ENCODE measurements around the gene COL6A5.
"Not testable (repeated sequence)": the region's sequence is repeated elsewhere in the genome, so short reads cannot be mapped to it uniquely, and the experiment has no call there.

Gene COL6A5, protein sequence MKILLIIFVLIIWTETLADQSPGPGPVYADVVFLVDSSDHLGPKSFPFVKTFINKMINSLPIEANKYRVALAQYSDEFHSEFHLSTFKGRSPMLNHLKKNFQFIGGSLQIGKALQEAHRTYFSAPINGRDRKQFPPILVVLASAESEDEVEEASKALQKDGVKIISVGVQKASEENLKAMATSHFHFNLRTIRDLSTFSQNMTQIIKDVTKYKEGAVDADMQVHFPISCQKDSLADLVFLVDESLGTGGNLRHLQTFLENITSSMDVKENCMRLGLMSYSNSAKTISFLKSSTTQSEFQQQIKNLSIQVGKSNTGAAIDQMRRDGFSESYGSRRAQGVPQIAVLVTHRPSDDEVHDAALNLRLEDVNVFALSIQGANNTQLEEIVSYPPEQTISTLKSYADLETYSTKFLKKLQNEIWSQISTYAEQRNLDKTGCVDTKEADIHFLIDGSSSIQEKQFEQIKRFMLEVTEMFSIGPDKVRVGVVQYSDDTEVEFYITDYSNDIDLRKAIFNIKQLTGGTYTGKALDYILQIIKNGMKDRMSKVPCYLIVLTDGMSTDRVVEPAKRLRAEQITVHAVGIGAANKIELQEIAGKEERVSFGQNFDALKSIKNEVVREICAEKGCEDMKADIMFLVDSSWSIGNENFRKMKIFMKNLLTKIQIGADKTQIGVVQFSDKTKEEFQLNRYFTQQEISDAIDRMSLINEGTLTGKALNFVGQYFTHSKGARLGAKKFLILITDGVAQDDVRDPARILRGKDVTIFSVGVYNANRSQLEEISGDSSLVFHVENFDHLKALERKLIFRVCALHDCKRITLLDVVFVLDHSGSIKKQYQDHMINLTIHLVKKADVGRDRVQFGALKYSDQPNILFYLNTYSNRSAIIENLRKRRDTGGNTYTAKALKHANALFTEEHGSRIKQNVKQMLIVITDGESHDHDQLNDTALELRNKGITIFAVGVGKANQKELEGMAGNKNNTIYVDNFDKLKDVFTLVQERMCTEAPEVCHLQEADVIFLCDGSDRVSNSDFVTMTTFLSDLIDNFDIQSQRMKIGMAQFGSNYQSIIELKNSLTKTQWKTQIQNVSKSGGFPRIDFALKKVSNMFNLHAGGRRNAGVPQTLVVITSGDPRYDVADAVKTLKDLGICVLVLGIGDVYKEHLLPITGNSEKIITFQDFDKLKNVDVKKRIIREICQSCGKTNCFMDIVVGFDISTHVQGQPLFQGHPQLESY (N-terminal part only)

DNA sequence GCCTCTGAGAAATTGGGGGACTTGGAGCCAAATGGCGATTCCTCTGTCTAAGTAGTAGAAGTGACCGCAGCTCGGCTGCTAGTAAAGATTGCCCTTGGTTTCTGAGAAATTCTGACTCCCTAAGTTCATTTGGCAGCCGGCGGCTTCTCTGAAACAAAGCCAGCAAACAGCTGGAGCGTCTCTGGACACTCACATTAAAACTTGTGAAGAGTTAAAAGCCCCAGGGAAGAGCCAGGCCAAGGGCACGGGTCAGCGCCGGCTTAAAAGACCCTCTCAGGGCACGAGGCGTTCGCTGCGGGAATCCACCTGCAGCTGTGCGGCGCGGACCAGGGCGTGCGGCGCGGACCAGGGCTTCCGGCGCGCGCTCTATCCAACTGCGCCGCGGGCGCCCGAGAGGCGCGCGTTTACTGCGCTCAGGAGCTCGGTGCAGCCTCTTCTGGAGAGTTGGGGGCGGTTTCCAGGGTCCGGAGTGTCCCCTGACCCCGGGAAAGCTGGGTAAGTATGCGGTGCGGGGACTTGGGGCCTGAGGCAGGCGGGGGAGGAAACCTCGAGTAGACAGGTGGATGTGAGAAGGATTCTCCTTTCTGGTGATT, at the start of gene COL6A5:
Gene COL6A5 (plus strand): TSS at position 186 of the 593 bp plus-strand sequence. CDS start 27,967 bp downstream, outside the sequence.
- no peak for DNase-seq (ENCODE audit: low read depth)

DNA sequence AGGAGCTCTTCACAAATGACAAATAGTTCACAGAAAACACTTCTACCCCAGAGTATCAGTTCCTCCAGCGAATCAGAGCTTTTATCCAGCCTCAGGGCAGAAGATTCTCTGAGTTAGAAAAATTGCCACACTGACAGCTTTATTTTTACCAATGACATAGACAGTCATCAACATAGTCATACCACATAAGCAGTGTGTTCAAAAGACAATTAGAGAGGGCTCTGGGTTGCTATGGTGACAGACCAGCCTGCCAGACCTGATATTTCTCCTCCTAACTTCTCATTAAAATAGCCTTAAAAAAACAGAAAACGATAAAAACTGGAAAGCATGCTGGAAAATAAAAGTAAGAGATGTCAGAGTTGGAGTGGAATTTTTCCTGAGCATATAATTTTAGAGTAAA, 45.9 kb upstream of the COL6A5 start:
- no peak for DNase-seq (ENCODE audit: low read depth)

DNA sequence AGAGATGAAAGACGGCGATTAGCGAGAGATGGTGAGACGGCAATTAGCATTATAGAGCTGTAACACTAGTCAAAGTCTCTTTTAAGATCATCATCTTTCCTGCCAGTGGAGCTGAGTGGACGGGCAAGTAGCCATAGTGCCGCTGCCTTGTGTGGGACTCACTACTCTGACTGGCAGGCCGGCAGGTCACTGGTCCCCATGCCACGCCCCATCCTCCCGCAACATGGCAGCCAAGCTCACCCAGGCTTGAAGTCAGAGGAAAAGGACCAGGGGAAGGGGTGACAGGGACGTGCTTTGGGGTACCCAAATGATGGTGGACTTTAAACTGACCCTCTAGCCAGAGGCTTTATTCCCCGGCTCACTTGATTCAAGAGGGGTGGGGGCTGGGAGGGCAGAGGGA, 44.6 kb upstream of the COL6A5 start:
- no peak for DNase-seq (ENCODE audit: low read depth)

DNA sequence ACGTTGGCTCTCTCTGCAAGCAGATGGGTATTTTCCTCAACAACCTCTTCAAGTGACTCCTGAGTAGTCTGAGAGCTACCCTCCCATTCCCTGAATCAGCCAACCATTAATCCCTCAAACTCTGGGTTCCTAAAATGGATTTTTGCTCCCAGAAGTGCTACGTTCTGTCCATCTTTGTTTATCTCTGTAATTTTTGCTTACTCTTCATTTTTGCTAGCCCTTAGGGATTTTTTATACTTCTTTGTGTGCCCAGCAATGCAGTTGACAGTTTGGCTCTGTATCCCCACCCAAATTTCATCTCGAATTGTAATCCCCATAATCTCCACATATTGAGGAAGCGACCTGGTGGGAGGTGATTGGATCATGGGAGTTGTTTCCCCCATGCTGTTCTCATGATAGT, 35.4 kb upstream of the COL6A5 start:
- DNase-seq (ENCODE audit: low read depth): no peak

DNA sequence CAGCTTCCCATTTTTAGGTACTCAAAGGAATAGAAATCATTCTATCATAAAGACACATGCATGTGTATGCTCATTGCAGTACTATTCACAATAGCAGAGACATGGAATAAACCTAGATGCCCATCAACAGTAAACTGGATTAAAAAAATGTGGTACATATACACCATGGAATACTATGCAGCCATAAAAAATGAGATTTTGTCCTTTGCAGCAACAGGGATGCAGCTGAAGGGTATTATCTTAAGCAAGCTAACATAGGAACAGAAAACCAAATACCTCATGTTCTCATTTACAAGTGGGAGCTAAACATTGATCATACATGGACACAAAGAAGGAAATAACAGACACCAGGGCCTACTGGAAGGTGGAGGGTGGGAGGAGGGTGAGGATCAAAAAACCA, 33.1 kb upstream of the COL6A5 start:
- DNase-seq (ENCODE audit: low read depth): no peak

DNA sequence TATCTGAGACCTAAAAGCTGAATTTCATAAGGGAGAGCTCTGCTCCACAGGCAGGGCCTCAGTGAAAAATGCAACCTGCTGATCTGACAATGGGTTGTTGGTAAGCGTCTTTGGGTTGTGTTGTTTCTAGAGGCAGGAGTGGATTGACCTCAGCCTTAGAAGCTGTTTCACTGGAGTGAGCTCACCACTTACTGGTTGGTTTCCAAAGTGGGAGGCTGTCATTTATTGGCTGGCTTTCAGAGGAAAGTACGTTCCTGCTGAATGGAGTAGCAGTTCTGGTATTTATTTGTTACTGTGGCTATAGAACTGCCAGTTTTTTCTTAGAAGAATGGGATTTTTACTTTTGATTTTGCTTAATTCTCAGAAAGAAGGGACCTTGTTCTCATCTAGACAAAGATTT, 29.3 kb upstream of the COL6A5 start:
- DNase-seq (ENCODE audit: low read depth): no peak

DNA sequence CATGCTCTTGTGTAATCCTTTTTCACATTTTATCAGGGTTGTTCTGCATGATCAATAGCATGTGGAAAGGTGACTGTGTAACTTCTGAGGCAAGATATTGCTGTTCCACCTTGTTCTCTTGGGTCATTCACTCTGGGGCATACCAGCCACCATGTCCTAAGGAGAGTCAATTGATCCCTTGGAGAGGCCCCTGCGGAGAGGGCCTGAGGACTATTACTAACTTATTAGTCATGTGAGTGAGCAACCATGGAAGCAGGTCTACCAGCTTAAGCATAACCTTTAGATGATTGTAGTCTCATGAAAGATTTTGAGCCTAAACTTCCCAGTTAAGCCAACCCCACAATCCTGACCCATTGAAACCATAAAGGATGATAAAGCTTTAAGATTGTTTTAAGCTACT, 22.0 kb upstream of the COL6A5 start:
- no peak for DNase-seq (ENCODE audit: low read depth)

DNA sequence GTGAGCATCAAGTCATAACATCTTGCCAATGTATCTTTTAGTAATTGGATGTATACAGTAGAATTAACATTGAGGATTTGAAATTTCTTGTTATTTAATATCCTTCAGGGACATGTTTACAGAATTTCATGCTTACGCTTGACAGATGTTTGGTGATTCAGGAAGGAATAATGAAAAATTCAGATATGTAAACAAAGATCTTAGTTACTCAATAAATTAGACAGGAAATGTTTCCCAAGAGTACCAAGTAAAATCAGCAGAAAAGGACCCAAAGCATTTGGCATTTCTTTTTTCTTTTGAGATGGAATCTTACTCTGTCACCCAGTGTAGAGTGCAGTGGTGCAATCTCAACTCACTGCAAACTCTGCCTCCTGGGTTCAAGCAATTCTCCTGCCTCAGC, 4.7 kb upstream of the COL6A5 start:
- DNase-seq (ENCODE audit: low read depth): no peak

DNA sequence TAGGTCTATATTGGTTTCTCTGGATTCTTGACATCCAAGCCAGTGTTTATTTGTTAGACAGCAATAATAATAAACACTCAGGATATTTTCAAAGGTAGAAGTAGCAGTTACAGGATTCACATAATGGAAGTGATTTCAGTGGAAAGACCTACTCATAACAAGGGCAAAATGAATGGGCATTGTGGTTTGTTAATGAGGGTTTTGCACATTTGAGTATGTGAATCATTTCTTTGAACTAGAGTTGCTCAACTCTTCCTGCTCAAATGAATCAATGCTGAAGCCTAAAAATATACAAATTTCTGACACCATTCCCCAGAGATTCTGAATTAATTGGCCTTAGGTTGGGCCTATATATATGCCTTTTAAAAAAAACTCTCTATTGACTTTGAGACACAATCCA, 4.1 kb upstream of the COL6A5 start:
- DNase-seq (ENCODE audit: low read depth): no peak

DNA sequence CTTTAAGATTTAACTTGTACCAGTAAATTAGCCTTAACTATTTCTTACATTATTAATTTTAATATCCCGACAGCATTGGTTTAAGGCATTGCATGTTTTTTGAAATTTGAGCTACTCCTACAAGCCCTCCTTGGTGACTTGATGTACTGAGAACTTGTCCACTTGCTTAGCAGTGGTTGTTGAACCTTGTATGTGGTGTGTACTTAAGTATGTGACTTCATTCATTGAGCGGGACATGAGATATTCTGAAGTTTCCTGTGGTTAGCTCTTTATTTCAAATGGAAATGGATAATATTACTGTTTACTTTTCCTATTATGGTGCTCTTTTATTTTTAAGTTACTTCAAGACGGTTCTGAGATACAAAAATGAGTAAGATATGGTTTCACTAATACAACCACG, 3.6 kb upstream of the COL6A5 start:
- DNase-seq (ENCODE audit: low read depth): no peak

DNA sequence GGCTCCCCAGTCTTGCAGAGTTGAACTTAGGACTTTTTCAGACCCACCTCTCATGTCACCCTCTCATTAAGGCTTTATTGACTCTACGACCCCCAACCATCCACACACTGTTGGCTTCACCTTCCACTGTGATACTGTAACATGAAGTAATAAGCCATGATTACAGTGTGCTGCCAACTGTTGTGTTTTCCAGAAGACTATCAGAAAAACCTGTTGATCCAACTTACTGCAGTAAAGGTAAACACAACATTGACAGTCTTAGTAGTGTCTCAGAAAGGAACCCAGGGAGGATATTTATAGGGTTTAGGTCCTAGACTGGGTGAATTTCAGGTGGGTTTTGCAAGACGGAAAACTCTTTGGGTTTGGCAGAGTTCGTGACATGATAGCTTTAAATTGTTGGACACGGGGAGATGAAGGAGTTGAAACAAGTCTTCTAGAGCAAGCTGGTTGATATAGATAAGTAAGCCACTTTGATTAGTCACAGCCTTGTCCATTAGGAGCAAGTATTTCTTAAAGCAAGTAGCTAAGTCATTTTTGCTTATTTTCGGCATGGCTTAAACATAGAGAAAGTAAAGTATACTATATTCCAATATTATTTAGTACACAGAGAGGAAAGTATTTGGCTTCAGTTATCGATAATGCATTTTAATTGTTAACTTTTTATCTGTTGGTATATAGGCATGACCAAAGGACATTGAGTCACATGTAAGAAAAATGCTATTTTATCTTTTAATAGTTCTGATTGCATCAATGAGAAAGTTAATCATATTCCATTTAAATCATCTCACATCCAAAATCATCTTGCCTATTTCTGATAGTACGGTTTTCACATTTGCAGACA, 2.4 kb upstream of the COL6A5 start:
- DNase-seq (ENCODE audit: low read depth): no peak

DNA sequence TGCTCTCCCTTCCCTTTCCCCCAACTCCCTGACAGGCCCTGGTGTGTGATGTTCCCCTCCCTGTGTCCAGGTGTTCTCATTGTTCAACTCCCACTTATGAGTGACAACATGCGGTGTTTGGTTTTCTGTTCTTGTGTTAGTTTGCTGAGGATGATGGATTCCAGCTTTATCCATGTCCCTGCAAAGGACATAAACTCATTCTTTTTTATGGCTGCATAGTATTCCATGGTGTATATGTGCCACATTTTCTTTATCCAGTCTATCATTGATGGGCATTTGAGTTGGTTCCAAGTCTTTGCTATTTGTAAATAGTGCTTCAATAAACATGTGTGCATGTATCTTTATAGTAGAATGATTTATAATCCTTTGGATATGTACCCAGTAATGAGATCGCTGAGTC, 2.8 kb downstream of the COL6A5 start:
- DNase-seq (ENCODE audit: low read depth): not testable (repeated sequence)

DNA sequence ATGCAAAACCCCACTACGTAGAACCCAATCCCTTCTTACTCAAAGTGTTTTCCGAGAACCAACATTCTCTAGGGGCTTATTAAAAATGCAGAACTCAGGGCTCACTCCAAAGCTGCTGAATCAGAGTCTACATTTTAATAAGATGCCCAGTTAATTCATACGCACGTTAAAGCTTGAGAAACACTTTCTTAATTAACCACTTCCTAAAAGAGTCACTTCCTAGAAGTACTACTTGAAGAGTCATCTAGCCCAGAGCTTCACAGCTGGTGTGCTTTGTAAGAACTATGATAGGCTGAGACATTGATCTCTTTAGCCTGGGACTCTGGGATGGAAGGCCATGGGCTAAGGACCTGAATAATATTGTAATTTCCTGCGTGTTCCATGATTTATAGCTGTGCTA, 9.0 kb downstream of the COL6A5 start:
- no peak for DNase-seq (ENCODE audit: low read depth)

DNA sequence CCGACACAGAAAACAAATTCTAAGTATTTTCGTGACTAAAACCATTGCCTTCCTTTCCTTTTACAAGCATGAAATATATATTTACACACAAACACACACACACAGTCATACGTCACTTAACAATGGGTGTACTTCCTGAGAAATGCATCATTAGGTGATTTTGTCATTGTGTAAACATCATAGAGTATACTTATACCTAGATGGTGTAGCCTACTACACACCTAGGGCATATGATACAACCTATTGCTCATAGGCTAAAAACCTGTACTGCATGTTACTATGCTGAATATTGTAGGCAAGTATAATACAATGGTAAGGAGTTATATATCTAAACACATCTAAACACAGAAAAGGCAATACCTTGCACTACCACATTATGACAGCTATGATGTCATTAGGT, 28.6 kb downstream of the COL6A5 start:
- DNase-seq (ENCODE audit: low read depth): no peak

DNA sequence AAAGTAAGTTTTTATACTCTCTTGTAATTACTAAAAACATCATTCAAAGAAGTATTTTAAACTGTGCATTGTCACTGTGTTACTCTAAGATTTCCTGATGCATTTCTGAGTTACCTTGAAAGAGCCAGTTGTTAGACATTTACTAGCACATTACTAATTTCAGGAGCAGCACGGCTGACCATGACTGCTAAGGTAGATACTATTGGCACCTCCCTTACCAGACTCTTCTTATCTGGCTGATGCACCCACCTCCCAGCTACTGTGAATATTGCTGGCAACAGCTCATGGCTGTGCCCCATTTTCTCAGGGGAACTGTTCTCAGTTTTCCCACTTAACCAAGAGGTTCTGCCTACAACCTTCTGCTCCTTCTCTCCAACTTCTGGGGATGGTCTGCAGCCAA, 29.4 kb downstream of the COL6A5 start:
- no peak for DNase-seq (ENCODE audit: low read depth)

DNA sequence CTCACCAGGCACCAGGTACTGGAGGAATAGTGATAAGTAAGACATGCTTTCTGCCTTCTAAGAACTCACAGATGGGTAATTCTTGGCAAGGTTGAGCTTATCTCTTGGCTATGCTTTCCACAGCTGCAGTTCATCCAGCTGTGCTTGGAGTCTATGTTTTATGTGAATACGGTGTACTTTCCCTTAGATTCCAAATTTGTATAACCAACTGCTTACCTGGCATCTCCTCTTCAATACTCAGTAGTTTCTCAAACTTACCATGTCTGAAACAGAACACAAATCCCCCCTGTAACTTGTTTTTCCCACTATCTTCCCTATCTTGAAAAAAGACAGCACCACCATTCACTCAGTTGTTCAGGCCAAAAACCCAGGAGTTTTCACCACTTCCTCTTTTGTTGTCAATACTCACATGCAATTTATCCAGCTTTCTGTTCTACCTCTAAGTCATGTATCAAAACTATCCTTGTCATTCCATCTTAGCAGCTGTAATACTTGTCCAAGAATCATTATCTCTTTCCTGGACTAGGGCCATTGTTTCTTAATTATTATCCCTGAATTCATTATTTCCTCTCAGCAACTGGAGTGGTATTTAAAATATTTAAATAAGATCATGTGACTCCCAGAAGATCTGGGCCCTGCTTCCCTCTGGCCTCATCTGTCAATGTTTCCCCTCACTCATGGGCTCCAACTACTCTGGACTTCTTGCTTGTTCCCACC, 32.6 kb downstream of the COL6A5 start:
- DNase-seq (ENCODE audit: low read depth): no peak

DNA sequence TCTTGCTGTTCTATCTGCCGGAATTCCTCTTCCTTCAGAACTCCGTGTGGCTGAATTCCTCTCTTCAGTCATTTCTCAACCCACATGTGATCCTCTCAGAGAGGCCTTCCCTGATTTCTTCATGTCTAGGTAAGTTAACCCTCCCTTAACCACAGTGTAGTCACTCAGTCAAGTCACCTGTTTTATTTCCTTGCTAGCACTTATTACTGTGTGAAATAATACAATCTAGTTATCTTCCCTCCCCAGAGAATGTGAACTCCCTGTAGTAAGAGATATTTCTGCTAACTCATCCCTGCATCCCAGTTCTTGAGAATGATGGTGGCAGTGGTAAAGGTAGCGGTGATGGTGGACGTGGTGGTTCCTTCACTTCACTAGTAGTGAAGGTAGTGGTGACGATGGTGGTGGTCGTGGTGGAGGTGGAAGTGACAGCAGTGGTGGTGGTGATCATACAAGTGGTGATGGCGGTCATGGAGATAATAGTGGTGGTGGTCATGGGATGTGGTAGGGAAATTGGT, 33.3 kb downstream of the COL6A5 start:
- DNase-seq (ENCODE audit: low read depth): no peak

DNA sequence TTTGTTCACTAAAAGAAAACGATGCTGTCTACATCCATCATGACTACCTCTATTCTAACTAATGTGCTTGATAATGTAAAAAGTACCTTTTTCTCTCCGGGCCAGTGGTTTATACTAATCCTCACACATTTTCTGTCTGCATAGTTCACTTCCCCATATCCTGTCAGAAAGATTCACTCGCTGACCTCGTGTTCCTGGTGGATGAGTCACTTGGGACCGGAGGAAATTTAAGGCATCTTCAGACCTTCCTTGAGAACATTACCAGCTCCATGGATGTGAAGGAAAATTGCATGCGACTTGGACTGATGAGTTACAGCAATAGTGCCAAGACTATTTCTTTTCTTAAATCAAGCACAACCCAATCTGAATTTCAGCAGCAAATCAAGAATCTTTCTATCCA, 33.8 kb downstream of the COL6A5 start:
- DNase-seq (ENCODE audit: low read depth): no peak

DNA sequence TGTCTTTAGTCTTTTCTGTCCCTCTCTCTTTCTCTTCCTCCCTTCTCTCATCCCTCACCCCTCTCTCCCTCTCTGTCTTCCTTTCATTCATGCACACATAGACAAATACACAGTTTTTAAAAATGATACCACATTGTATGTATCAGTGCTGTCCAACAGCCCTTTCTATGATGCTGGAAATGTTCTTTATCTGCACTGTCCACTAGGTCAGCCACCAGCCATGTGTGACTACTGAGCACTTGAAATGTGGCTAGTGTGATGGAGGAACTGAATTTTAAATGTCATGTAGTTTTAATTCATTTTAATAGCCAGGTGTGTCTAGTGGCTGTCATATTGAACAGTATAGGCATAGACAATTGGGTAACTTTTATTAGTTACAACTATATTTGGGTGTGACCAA, 34.9 kb downstream of the COL6A5 start:
- no peak for DNase-seq (ENCODE audit: low read depth)

DNA sequence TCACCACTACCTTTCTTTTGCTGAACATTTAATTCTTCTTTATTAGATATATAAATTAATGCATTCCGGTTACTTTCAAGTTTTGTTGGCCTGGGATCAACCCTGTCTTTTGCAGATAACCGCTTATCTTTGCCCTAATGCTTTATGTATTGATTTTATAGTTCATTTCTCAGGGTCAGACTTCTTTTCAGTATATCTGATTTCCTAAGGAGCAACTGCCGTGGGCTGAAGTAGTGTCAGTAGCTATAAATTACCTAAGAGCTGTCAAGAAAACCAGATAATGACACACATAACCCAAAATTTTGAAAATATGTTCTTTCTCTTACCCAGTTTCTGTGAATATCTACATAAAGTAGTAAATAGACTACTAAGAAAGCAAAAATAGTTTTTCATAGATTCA, 38.0 kb downstream of the COL6A5 start:
- no peak for DNase-seq (ENCODE audit: low read depth)
